Ovary (tissue), 3 donors: ENCODE data around the gene RAB3B.

Experiments
- CTCF ChIP-seq, 3 donors: fragments of 450-650 bp in 2 of 3; fragments of 200-600 bp in 1 of 3; IDR thresholded peaks; one replicate each; pipeline versions ENCODE4 v1.5.1 to v1.8.0; 2016 to 2022; ENCODE audit warnings: antibody characterized with exemption in 3 of 3, mild to moderate bottlenecking in 1 of 3
- EP300 ChIP-seq: sonication (generic); formaldehyde crosslinking; IDR thresholded peaks from one replicate; pipeline ENCODE4 v1.6.1; 2017; ENCODE audit warnings: antibody characterized with exemption
- POLR2A ChIP-seq: fragments of 450-650 bp; IDR thresholded peaks from one replicate; pipeline ENCODE4 v1.6.1; 2017; ENCODE audit warnings: antibody characterized with exemption, mild to moderate bottlenecking, moderate library complexity
- donor health status: DM: no; HTN: no; CAD: no.

- TF ChIP-seq CTCF (IDR thresholded peaks at IDR 0.05), result no peak
- TF ChIP-seq POLR2A, result no peak
- no peak for TF ChIP-seq EP300
Observed at GRCh38 chr1:52026278-52026677, 35.8 kb upstream of the RAB3B start.
